HG03457 (cell line): ENCODE data around the gene ETV3L.

Experiments
- ATAC-seq: cut with Tn5 transposase; IDR thresholded peaks from one replicate; pipeline ENCODE4 v1.9.1; 2021; ENCODE audit warnings: moderate number of reproducible peaks; ENCODE audit not compliant: unreplicated experiment

Gene ETV3L

GRCh38 chr1:157132616-157133167 is 33.1 kb upstream of the ETV3L start:
- no peak for ATAC-seq

GRCh38 chr1:157132111-157132510 is 32.5 kb upstream of the ETV3L start:
- no peak for ATAC-seq

DNA sequence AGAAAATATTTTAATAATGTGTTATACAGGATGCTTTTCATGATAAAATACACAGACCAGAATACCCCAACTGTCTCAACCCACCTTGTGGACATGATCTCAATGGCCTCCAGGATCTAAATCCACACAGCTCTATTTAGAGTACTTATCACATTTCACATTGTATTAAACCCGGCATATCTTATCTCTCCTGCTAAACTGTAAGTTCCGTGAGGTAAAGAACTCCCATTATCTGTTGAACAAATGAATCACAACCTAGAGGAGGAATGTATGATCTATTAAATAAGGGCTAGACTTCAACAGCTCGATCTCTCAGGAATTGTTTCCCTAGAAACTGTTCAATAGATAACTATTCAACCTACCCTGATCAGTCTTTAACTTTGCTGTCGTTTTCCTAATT is 31.7 kb upstream of the ETV3L start:
- no peak for ATAC-seq

DNA sequence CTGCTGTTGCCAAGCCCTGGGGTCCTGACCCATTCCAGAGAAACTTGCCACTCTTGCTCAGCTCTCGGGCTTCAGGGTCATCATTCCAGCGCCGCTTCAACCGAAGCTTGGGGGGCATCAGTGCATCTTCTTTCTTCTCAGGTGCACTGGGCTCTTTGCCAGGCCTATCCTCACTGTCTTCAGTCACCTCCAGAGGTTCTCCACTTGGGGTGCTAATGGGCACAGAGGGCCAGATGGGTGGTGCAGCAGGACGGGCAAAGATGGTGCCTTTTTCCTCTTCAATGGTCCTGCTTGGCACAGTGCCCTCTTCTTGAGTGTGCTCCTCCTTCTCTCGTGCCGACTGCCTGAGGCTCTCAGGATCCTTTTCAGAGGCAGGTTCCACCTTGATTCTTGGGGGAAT is 25.2 kb upstream of the ETV3L start:
- ATAC-seq, result no peak

DNA sequence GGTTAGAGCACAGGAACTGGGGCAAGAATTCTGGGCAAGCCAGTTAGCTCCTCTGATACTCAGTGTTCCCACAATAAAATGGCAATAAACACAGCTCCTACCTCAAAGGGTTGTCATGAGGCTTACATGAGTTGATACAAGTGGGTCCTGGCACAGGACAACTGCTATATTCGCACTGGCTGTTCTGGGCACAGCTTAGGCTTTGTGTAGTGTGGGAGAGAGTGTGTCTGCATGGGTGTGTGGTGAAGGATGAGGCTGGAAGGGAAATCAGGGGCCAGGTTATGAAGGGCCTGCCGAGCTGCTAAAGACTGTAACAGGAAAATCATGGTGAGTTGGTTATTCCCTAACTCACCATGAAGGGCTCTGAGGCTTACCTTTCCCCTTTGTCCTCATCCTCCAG is 19.8 kb upstream of the ETV3L start:
- no peak for ATAC-seq

- no peak for ATAC-seq
These were observed 19.4 kb upstream of the ETV3L start for GRCh38 chr1:157119008-157119407.

DNA sequence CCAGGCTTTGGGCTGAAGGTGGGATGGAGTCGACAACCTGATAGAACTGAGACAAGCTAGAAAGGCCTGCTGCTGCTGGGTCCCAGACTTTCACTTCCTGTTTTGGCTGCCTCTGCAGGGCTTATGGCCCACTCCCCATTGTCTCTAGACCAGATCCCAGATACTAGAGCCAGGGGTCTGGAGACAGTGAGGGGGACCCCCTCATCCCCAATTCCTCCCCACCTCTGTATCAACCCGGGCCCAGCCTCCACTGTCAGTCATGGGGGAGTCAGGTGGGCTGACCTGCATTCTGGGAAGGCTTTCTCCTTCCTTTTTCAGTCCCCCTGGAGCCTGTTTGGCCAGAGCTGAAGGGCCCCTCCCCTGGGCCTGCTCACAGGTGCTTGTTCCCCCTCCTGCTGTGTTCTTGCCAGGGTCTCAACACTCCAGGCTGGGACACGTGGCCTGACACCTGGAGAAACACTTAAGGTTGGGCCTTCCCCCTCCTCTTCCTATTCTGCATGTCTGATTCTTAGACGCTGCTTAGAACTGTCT is 18.0 kb upstream of the ETV3L start:
- no peak for ATAC-seq

GRCh38 chr1:157116737-157117103 is 17.1 kb upstream of the ETV3L start:
- no peak for ATAC-seq

GRCh38 chr1:157115851-157116736 is 16.5 kb upstream of the ETV3L start:
- ATAC-seq, result no peak

GRCh38 chr1:157115429-157115838 is 15.8 kb upstream of the ETV3L start:
- ATAC-seq, result no peak

DNA sequence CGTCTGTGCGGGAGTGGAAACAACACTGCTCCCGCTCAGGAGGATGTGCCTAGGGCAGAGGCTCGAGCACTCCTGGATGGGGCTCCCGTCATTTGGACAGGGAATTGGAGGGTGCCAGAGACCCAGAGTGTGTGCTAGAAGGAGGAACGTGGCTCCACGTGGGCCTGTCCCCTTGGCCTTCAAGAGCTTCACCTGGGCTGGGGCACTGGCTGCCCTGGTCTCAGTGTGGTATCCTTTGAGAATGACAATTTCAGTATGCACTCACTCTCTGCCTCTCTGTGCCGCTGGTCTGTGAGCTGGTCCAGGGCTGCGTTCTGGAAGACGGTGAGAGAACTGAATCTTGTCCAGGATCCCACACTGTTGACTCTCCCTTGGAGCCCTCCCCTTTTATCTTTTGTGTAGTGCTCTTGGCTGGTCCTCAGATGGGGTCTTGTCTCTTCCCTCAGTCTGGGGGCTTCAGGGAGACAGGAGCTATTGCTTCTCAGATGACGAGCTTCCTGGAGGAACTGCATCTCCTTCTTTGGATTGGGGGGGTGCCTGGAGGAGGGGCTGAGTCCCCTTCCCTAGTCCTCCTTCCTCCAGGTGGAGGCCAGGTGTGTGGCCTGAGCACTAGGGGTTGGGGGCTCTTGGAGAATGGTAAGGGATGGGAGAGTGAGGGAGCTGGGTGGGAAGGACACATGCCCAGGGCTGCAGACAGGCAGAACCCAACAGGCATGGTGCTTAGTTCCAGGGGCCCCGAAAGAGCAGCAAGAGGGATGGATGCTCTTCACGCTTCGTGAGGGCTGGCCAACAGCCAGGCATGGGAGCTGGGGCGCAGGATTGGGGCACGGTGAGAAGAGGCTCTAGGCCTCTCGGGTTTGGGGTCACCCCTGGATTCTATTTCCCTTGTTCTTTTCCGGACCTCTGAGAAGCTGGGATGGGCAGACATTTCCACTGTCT is 14.8 kb upstream of the ETV3L start:
- ATAC-seq, result no peak

DNA sequence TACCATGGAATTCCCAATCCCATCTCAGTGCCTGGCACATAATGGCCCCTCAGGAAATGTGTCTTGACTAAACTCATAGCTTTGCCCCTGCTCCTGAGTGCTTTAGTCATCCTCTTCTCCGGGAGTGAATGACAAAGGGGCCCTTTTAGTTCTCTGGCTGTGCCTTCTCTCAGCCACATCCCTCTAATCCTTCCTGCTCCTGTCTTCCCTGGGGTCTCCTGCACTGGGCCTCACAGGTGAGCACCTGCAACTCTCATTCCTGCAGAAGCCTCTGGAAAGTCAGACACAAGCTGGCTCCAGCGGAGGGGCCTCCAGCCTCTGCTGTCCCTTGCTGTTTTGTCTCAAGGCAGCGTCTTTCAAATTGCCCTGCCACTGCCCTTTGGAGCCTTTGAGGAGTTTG is 14.0 kb upstream of the ETV3L start:
- no peak for ATAC-seq

GRCh38 chr1:157113106-157113505 is 13.5 kb upstream of the ETV3L start:
- no peak for ATAC-seq

- ATAC-seq, result no peak
These were observed 12.7 kb upstream of the ETV3L start for GRCh38 chr1:157112186-157112867.

DNA sequence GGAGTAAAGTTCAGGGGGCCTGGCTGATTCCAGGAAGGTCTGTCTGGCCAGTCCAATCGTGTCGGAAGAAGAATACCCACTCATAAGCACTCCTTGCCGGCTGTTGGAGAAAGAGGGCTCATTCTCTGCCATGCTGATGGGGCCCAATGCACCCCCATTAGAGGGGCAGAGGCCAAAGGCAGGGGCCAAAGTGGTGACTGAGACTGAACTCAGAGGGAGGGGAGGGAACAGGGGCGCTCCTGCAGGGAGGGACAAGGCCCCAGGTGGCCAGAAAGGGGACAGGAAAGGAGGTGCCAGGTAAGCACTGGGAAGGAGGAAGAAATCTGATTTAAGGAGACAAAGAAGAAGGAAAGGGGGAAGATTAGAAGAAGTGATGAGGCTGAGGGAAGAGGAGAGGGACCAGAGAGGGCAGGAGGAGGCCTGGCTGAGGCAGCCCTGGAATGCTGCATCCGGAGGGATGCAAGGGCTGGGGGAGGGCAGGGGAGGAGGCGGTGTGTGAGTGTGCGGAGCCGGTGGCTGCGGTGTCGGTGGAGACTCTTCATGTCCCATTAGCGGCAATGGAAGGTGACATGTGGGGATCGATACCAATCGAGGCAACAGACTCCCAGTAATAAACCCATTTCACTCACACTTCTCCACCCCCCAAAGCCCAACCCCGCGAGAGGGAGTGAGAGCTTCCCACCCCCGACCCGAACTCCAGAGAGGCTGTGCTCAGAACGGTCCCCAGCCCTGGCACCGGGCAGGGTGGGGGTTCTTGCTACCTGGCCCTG is 12.0 kb upstream of the ETV3L start:
- no peak for ATAC-seq

- ATAC-seq, result no peak
These were observed 11.1 kb upstream of the ETV3L start for GRCh38 chr1:157110686-157111085.

DNA sequence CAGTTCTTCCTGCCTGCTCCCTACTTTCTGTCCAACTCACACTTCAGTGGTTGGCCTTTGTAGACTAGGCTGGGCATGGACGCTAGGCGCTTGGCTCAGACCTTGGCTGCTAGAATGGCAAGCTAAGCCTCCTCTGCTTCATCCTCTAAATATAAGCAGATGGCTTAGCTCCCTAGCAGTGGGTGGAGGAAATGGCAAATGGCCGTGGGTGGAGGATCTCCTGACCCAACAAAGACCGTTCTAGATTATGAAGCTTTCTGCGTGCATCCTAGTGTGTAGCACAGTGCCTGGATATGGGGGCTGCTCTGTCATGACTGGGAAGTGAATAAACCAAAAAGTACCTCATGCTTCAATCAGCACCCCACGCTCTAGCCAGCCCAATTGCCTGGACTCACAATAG is 10.4 kb upstream of the ETV3L start:
- ATAC-seq, result no peak

DNA sequence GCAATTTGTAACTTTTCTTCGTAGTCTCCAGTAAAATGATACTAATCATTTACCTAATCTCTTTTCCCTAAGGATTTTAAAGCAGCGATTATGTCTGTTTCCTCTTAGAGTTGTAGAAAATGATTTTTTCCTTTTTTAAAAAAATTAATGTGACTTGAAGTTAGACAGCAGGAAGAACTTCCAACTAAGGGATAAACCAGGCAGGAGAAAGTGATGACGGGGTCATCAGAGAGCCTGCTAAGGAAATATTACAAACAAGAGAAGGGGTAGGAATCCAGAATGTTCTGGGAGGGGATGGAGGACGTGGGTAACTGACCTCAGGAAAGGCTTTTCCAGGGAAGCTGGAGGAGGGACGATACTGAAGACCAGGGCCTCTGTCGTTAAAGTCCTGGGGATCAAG is 8.8 kb upstream of the ETV3L start:
- ATAC-seq, result no peak

DNA sequence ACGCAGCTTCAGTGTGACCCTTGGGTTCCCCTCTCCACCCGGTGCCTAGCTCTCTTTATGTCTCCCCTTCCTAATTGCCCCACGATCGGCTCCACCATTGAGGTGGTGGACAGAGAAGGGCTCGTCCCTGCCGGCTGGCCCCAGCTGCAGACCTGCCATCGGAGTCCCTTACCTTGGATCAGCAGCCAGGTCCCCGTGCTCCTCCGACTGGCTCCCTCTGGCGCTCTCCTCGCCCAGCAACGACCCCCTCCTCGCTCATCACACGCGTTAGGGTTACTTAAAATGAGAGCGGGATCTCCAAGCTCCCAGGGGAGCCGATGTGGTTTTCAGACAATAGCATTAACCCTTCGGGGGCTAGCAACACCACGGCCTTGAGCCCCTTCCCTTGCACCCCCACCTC is 8.1 kb upstream of the ETV3L start:
- no peak for ATAC-seq

DNA sequence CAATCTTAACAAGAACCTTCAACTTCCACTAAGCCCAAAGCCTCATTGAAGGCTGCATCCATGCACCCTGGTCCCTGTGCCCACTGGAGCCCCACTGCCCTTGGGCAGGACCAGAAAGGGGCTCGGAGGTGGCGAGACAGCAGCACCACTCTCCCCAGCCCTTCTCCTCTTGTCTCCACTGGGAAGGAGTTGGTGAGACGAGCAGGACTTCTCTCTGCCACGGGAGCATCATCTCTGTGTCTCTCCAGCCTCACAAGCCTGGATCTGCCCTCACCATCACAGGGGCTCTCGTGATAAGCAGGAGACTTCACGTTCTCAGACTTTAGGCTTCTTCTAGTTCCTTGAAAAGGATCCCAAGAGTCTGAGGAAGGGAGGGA is 7.2 kb upstream of the ETV3L start:
- no peak for ATAC-seq
